HCT116 (cell line): Measurements from ENCODE around the gene CHRND. TPM values are rescaled to one million over a fixed set of nuclear protein-coding genes. Genes with fewer than 3 reads are reported as not detected.

ENCODE experiments used
- ATAC-seq: fragments of 200-7000 bp; cut with Tn5 transposase; 2 replicates; pipeline ENCODE4 v1.9.1; 2020; ENCODE audit warnings: mild to moderate bottlenecking, moderate library complexity
- BruUV-seq: library from RNA; stranded (reverse); fragments of 400-500 nt; replicated peaks from 2 replicates; lab custom pipeline; 2021; lab: Mats Ljungman, UMichigan
- CTCF ChIA-PET: fragments of 300-600 bp; sonication (Branson Sonifier 250); formaldehyde crosslinking; loops from one replicate; lab custom pipeline; 2021; ENCODE audit warnings: antibody characterized with exemption; lab: Charles Lee
- POLR2A ChIA-PET: fragments of 300-600, 350-600 bp; sonication (Branson Sonifier 250); formaldehyde crosslinking; loops from one replicate; lab custom pipeline; 2021; ENCODE audit warnings: antibody characterized with exemption; lab: Charles Lee
- RAD21 ChIA-PET, 2 experiments: fragments of 300-600 bp; sonication (Branson Sonifier 250); formaldehyde crosslinking; loops; one replicate each; lab custom pipeline; 2023; ENCODE audit warnings: low total read pairs in 2 of 2; ENCODE audit not compliant: uncharacterized antibody in 2 of 2, unreplicated experiment in 2 of 2, low non-redundant PET in 1 of 2; lab: Charles Lee
- DNase-seq: peaks from one replicate; pipeline ENCODE4 v3.0.0-alpha.2; 2010; ENCODE audit warnings: low read depth, low spot score
- H2AFZ ChIP-seq: fragments of 200-600 bp; shearing (Covaris generic), sonication (generic); 2 replicates; pipeline ENCODE4 v1.6.1; 2017; ENCODE audit warnings: low read depth, mixed run types, mixed read lengths, antibody characterized with exemption, low read length; ENCODE audit not compliant: poor library complexity, severe bottlenecking
- H3K27ac ChIP-seq: 2 replicates; pipeline ENCODE4 v1.5.1; 2012; ENCODE audit warnings: low read depth, low read length
- H3K27me3 ChIP-seq: fragments of 200-600 bp; sonication (generic); 2 replicates; pipeline ENCODE4 v1.6.1; 2016; ENCODE audit warnings: mixed run types, low read length, mixed read lengths; ENCODE audit not compliant: insufficient read depth
- H3K36me3 ChIP-seq, 2 experiments: fragments of 200-500 bp in 1 of 2; fragments of 200-600 bp in 1 of 2; sonication (Bioruptor generic) in 1 of 2; sonication (generic) in 1 of 2; 2 replicates each; pipeline versions ENCODE4 v1.5.1 to v1.6.1; 2014 to 2016; ENCODE audit warnings: low read length in 2 of 2, inconsistent platforms in 1 of 2, mixed read lengths in 1 of 2, mixed run types in 1 of 2; ENCODE audit not compliant: insufficient read depth in 2 of 2, control insufficient read depth in 1 of 2
- H3K4me1 ChIP-seq, 2 experiments: fragments of 200-600 bp in 1 of 2; sonication (generic) in 1 of 2; 2 replicates each; pipeline versions ENCODE4 v1.5.1 to v1.6.1; 2012 to 2017; ENCODE audit warnings: low read length in 2 of 2, inconsistent platforms in 1 of 2, mild to moderate bottlenecking in 1 of 2, mixed read lengths in 1 of 2, mixed run types in 1 of 2, moderate library complexity in 1 of 2; ENCODE audit not compliant: insufficient read depth in 2 of 2, control insufficient read depth in 1 of 2
- H3K4me2 ChIP-seq: fragments of 200-600 bp; sonication (generic); 2 replicates; pipeline ENCODE4 v1.6.1; 2017; ENCODE audit warnings: mixed run types, low read length, mixed read lengths
- H3K4me3 ChIP-seq, 2 experiments: fragments of 200-600 bp in 1 of 2; sonication (generic) in 1 of 2; replicated peaks in 1 of 2; 2 replicates each; pipeline ENCODE4 v1.5.1; 2011 to 2016; ENCODE audit warnings: low read length in 2 of 2, control low read depth in 1 of 2, low read depth in 1 of 2, mild to moderate bottlenecking in 1 of 2, mixed read lengths in 1 of 2, mixed run types in 1 of 2
- H3K79me2 ChIP-seq: fragments of 200-600 bp; sonication (generic); 2 replicates; pipeline ENCODE4 v1.6.1; 2017; ENCODE audit warnings: mild to moderate bottlenecking, mixed run types, low read length, moderate library complexity, mixed read lengths; ENCODE audit not compliant: insufficient read depth
- H3K9ac ChIP-seq: fragments of 200-600 bp; sonication (generic); 2 replicates; pipeline ENCODE4 v1.6.1; 2016; ENCODE audit warnings: low read length, mixed read lengths
- H3K9me2 ChIP-seq: fragments of 200-600 bp; sonication (generic), shearing (Covaris generic); 2 replicates; pipeline ENCODE4 v1.6.1; 2017; ENCODE audit warnings: mixed run types, mild to moderate bottlenecking, moderate library complexity; ENCODE audit not compliant: insufficient read depth
- H3K9me3 ChIP-seq, 2 experiments: fragments of 200-500 bp in 1 of 2; fragments of 200-600 bp in 1 of 2; sonication (Bioruptor generic) in 1 of 2; sonication (generic) in 1 of 2; 2 replicates each; pipeline ENCODE4 v1.6.1; 2014 to 2017; ENCODE audit warnings: low read length in 2 of 2, mixed read lengths in 2 of 2, inconsistent platforms in 1 of 2, low read depth in 1 of 2, mild to moderate bottlenecking in 1 of 2, mixed run types in 1 of 2, moderate library complexity in 1 of 2; ENCODE audit not compliant: control insufficient read depth in 1 of 2, insufficient read depth in 1 of 2
- H4K20me1 ChIP-seq: fragments of 200-600 bp; sonication (generic), shearing (Covaris generic); 2 replicates; pipeline ENCODE4 v1.6.1; 2017; ENCODE audit warnings: mixed run types, mild to moderate bottlenecking, moderate library complexity; ENCODE audit not compliant: insufficient read depth
- CBX3 ChIP-seq: IDR thresholded peaks from 2 replicates; pipeline ENCODE4 v1.6.1; 2012; ENCODE audit warnings: low read depth
- CEBPB ChIP-seq: IDR thresholded peaks from 2 replicates; pipeline ENCODE4 v1.6.1; 2012; ENCODE audit warnings: low read depth
- CTCF ChIP-seq, 3 experiments: fragments of 200-600 bp in 1 of 3; sonication (generic) in 1 of 3; IDR thresholded peaks in 2 of 3; conservative IDR thresholded peaks in 1 of 3; 2 replicates each; pipeline ENCODE4 v1.5.1; 2012 to 2017; ENCODE audit warnings: low read depth in 2 of 3, low read length in 2 of 3, antibody characterized with exemption in 1 of 3, borderline replicate concordance in 1 of 3, control low read depth in 1 of 3, mild to moderate bottlenecking in 1 of 3, mixed read lengths in 1 of 3, mixed run types in 1 of 3, moderate library complexity in 1 of 3; ENCODE audit not compliant: insufficient read depth in 1 of 3
- EGR1 ChIP-seq: IDR thresholded peaks from 2 replicates; pipeline ENCODE4 v1.6.1; 2012; ENCODE audit warnings: low read depth
- ELF1 ChIP-seq: IDR thresholded peaks from 2 replicates; pipeline ENCODE4 v1.6.1; 2012; ENCODE audit warnings: low read depth, borderline replicate concordance
- EZH2 ChIP-seq: fragments of 200-600 bp; sonication (generic); IDR thresholded peaks from 2 replicates; pipeline ENCODE4 v1.6.1; 2017; ENCODE audit warnings: antibody characterized with exemption, mixed run types
- EZH2phosphoT487 ChIP-seq: fragments of 200-600 bp; IDR thresholded peaks from 2 replicates; pipeline ENCODE4 v1.6.1; 2018; ENCODE audit warnings: antibody characterized with exemption, borderline replicate concordance
- FOSL1 ChIP-seq: IDR thresholded peaks from 2 replicates; pipeline ENCODE4 v1.6.1; 2012; ENCODE audit warnings: low read depth
- JUND ChIP-seq: IDR thresholded peaks from 2 replicates; pipeline ENCODE4 v1.6.1; 2012
- MAX ChIP-seq: IDR thresholded peaks from 2 replicates; pipeline ENCODE4 v1.6.1; 2012
- POLR2A ChIP-seq: IDR thresholded peaks from 2 replicates; pipeline ENCODE4 v1.7.0; 2011; ENCODE audit warnings: borderline replicate concordance; ENCODE audit not compliant: insufficient read depth, insufficient read length; ENCODE audit errors: extremely low read depth
- POLR2AphosphoS5 ChIP-seq: IDR thresholded peaks from 2 replicates; pipeline ENCODE4 v1.6.1; 2011; ENCODE audit warnings: mild to moderate bottlenecking, low read depth, low read length, moderate library complexity
- RAD21 ChIP-seq: IDR thresholded peaks from 2 replicates; pipeline ENCODE4 v1.6.1; 2012; ENCODE audit warnings: low read depth, mild to moderate bottlenecking
- SIN3A ChIP-seq: IDR thresholded peaks from 2 replicates; pipeline ENCODE4 v1.6.1; 2012; ENCODE audit warnings: low read depth
- SP1 ChIP-seq: IDR thresholded peaks from 2 replicates; pipeline ENCODE4 v1.6.1; 2012; ENCODE audit warnings: low read depth
- TCF7L2 ChIP-seq: IDR thresholded peaks from 2 replicates; pipeline ENCODE4 v1.7.0; 2011; ENCODE audit warnings: borderline replicate concordance, inconsistent platforms; ENCODE audit not compliant: insufficient read depth, insufficient read length; ENCODE audit errors: extremely low read depth
- YY1 ChIP-seq: IDR thresholded peaks from 2 replicates; pipeline ENCODE4 v1.6.1; 2011; ENCODE audit warnings: low read length, low read depth, moderate library complexity, mild to moderate bottlenecking; ENCODE audit not compliant: insufficient replicate concordance; ENCODE audit errors: extremely low read depth
- ZBTB33 ChIP-seq: IDR thresholded peaks from 2 replicates; pipeline ENCODE4 v1.6.1; 2011; ENCODE audit warnings: mild to moderate bottlenecking, low read length, moderate library complexity; ENCODE audit not compliant: insufficient replicate concordance; ENCODE audit errors: extremely low read depth
- ZFX ChIP-seq: fragments of 450-650 bp; IDR thresholded peaks from 2 replicates; pipeline ENCODE4 v1.6.1; 2017
- ZNF274 ChIP-seq: fragments of 200-500 bp; sonication (Bioruptor generic); IDR thresholded peaks from 2 replicates; pipeline ENCODE4 v1.6.1; 2014; ENCODE audit warnings: mild to moderate bottlenecking, low read depth, low read length, inconsistent platforms
- intact Hi-C: fragments of 100-400 bp; cut with micrococcal nuclease; formaldehyde crosslinking; loops from 2 replicates; pipeline ENCODE4 v1.10.0; 2022
- total RNA-seq: library from RNA; stranded (reverse); gene quantifications from one replicate; pipeline ENCODE4 v1.2.1, GENCODE V29; 2021; ENCODE audit not compliant: unreplicated experiment

CHRND gene
- total RNA-seq, 1 experiment from 2014 or later: not detected

- TF ChIP-seq EZH2phosphoT487: no peak
- TF ChIP-seq ELF1: no peak
- no peak for TF ChIP-seq CTCF (IDR thresholded peaks at IDR 0.05 in 2 of 3, conservative IDR thresholded peaks at IDR 0.05 in 1 of 3; ENCODE audit: borderline replicate concordance in 1 of 3, insufficient read depth in 1 of 3, low read depth in 2 of 3, low read length in 2 of 3)
- no peak for TF ChIP-seq SIN3A
- TF ChIP-seq RAD21: no peak
- no peak for TF ChIP-seq CBX3
- TF ChIP-seq FOSL1: no peak
- TF ChIP-seq POLR2AphosphoS5: no peak
- TF ChIP-seq SP1: no peak
- no peak for TF ChIP-seq YY1
- no peak for TF ChIP-seq JUND
- no peak for TF ChIP-seq ZBTB33
- TF ChIP-seq EZH2: no peak
- TF ChIP-seq POLR2A: no peak
- no peak for TF ChIP-seq ZFX
- TF ChIP-seq MAX: no peak
- TF ChIP-seq EGR1: no peak
- TF ChIP-seq TCF7L2: no peak
- no peak for TF ChIP-seq ZNF274
- TF ChIP-seq CEBPB: no peak
- Histone ChIP-seq H4K20me1 (no peaks in the 10 kb centered on the region), H3K4me1 (no peaks in the 10 kb centered on the region), H3K79me2 (no peaks in the 10 kb centered on the region), H3K27me3 (peaks cover 18% of the 10 kb centered on the region; the same call in 1 of the 2 replicates), H2AFZ (no peak overlapping the region), H3K27ac (no peak overlapping the region), H3K4me2 (no peak overlapping the region), H3K4me3 (no peak overlapping the region), H3K9ac (no peak overlapping the region), H3K36me3 (no peaks in the 10 kb centered on the region), H3K9me3 (no peaks in the 10 kb centered on the region), H3K9me2 (no peaks in the 10 kb centered on the region)
- ATAC-seq: no peak
- no peak for DNase-seq
- POLR2A ChIA-PET: no interaction called here
- CTCF ChIA-PET: no interaction called here
- RAD21 ChIA-PET: no interaction called here
- BruUV-seq: no TSS peak
- intact Hi-C loops: no loop called here
Observed at GRCh38 chr2:232476791-232477190, 49.2 kb upstream of the CHRND start.
